Lower leg skin (tissue), 4 donors: ENCODE measurements around the gene ABCC5. TPM values are rescaled to one million over a fixed set of nuclear protein-coding genes. Genes with fewer than 3 reads are reported as not detected.
A peak's percentile ranks its signal among the peaks of the same experiment; 100 is the strongest.

Experiments used
- DNase-seq, 2 donors: peaks; one replicate each; pipeline ENCODE4 v3.0.0-alpha.2; 2019; ENCODE audit warnings: low spot score in 2 of 2
- H3K4me3 ChIP-seq: fragments of 200-600 bp; sonication (generic); 2 replicates; pipeline ENCODE4 v1.5.1; 2017; ENCODE audit warnings: mild to moderate bottlenecking, low read depth; ENCODE audit not compliant: poor library complexity, severe bottlenecking
- CTCF ChIP-seq, 3 donors: fragments of 450-650 bp; IDR thresholded peaks; one replicate each; pipeline ENCODE4 v1.5.1; 2016; ENCODE audit warnings: antibody characterized with exemption in 3 of 3, mild to moderate bottlenecking in 3 of 3, moderate library complexity in 2 of 3
- POLR2A ChIP-seq, 2 donors: fragments of 450-650 bp; IDR thresholded peaks; one replicate each; pipeline ENCODE4 v1.6.1; 2016 to 2017; ENCODE audit warnings: antibody characterized with exemption in 2 of 2, mild to moderate bottlenecking in 1 of 2, moderate library complexity in 1 of 2
- WGBS, 2 donors: methylation state at CpG; one replicate each; pipeline ENCODE4 v1.1.5; 2018; 5-methylcytosine and 5-hydroxymethylcytosine counted together
- intact Hi-C: fragments of 100-400 bp; cut with DNase I; formaldehyde crosslinking; loops from one replicate; pipeline ENCODE4 v1.15.0; 2023; ENCODE audit warnings: low total_unique reads
- total RNA-seq, 4 donors: library from RNA; depleted of rRNA; stranded (reverse); fragments of >200 nt; gene quantifications; one replicate each; pipeline ENCODE4 v1.1.0, GENCODE V29; 2016

Gene ABCC5
- total RNA-seq, 4 donors from 2014 or later, result 8.9 to 14.3 (median 11.9) TPM

- intact Hi-C loops, result loop anchor here (5.0 kb wide), 2 partner anchors 106 to 121 kb away; no protein-coding TSS in a partner anchor
- 84 to 90% methylated on average over 21 of the region's 21 CpGs for WGBS, 2 donors
- H3K4me3 ChIP-seq, result no peak overlapping the region
- DNase-seq, result no peak
- TF ChIP-seq CTCF (IDR thresholded peaks at IDR 0.05) (no peak), POLR2A (IDR thresholded peaks at IDR 0.05) (no peak)
Observed at GRCh38 chr3:184018424-184018973, 815 bp upstream of the ABCC5 start.

- TF ChIP-seq CTCF (IDR thresholded peaks at IDR 0.05) (peak in 1 of 3 donors; percentile 43), POLR2A (IDR thresholded peaks at IDR 0.05) (no peak)
- peak overlapping the region; percentile 99 for H3K4me3 ChIP-seq
- intact Hi-C loops, result loop anchor here (5.0 kb wide), 2 partner anchors 105 to 120 kb away; no protein-coding TSS in a partner anchor
- DNase-seq, result peak; percentile 19 to 90
- 15 to 16% methylated on average over 32 to 40 of the region's 57 CpGs for WGBS, 2 donors
Observed at GRCh38 chr3:184016811-184017671, 643 bp downstream of the ABCC5 start.

- DNase-seq, result no peak
- 73 to 85% methylated on average over 5 of the region's 5 CpGs for WGBS, 2 donors
- TF ChIP-seq POLR2A (IDR thresholded peaks at IDR 0.05) (no peak), CTCF (IDR thresholded peaks at IDR 0.05) (no peak)
- intact Hi-C loops, result loop anchor here (5.0 kb wide), 2 partner anchors 104 to 119 kb away; no protein-coding TSS in a partner anchor
- H3K4me3 ChIP-seq, result no peak overlapping the region
Observed at GRCh38 chr3:184016169-184016570, 1.5 kb downstream of the ABCC5 start.

- no peak for DNase-seq
- WGBS, 2 donors, result 87% methylated on average over 10 of the region's 10 CpGs
- no peak overlapping the region for H3K4me3 ChIP-seq
- intact Hi-C loops, result loop anchor here (5.0 kb wide), 2 partner anchors 103 to 118 kb away; no protein-coding TSS in a partner anchor
- TF ChIP-seq POLR2A (IDR thresholded peaks at IDR 0.05) (no peak), CTCF (IDR thresholded peaks at IDR 0.05) (no peak)
Observed at GRCh38 chr3:184015381-184016019, 2.2 kb downstream of the ABCC5 start.

- intact Hi-C loops, result no loop called here
- WGBS, 2 donors, result 79 to 86% methylated on average over 6 of the region's 6 CpGs
- TF ChIP-seq POLR2A (IDR thresholded peaks at IDR 0.05) (no peak), CTCF (IDR thresholded peaks at IDR 0.05) (no peak)
Observed at GRCh38 chr3:184011937-184012889, 5.5 kb downstream of the ABCC5 start.

More at GRCh38 chr3:184011937-184012889, 5.5 kb downstream of the ABCC5 start:
- no peak for DNase-seq
- no peak overlapping the region for H3K4me3 ChIP-seq
